Chondrocyte (in vitro differentiated cells): ENCODE measurements around the gene DMBT1. TPM values are rescaled to one million over a fixed set of nuclear protein-coding genes. Genes with fewer than 3 reads are reported as not detected.

Source experiments
- DNase-seq: peaks from one replicate; pipeline ENCODE4 v3.0.0; 2021; ENCODE audit warnings: mixed read lengths, low spot score
- H3K27ac Mint-ChIP-seq: one replicate; pipeline ENCODE4 v1.8.0; 2021; ENCODE audit warnings: mild to moderate bottlenecking, moderate library complexity, mixed read lengths; ENCODE audit not compliant: unreplicated experiment
- H3K27me3 Mint-ChIP-seq: 2 replicates; pipeline ENCODE4 v1.8.0; 2021; ENCODE audit warnings: low read depth, mixed read lengths
- H3K36me3 Mint-ChIP-seq: 2 replicates; pipeline ENCODE4 v1.8.0; 2021; ENCODE audit warnings: low read depth, mixed read lengths
- H3K4me1 Mint-ChIP-seq: 2 replicates; pipeline ENCODE4 v1.8.0; 2021; ENCODE audit warnings: low read depth, mild to moderate bottlenecking, mixed read lengths
- H3K4me3 Mint-ChIP-seq: one replicate; pipeline ENCODE4 v1.8.0; 2021; ENCODE audit warnings: mild to moderate bottlenecking, moderate library complexity, mixed read lengths; ENCODE audit not compliant: unreplicated experiment
- H3K9me3 Mint-ChIP-seq: 2 replicates; pipeline ENCODE4 v1.8.0; 2021; ENCODE audit warnings: low read depth, mixed read lengths
- CTCF ChIP-seq: fragments of 200-600 bp; sonication (generic); IDR thresholded peaks from 2 replicates; pipeline ENCODE4 v1.5.0; 2021; ENCODE audit warnings: antibody characterized with exemption, mild to moderate bottlenecking, moderate library complexity
- total RNA-seq: library from RNA; stranded (reverse); gene quantifications from 3 replicates; pipeline ENCODE4 v1.2.1, GENCODE V29; 2021

DMBT1 gene
- total RNA-seq, 1 donor from 2014 or later, result 0.17 TPM

GRCh38 chr10:122565766-122566206 is 5.2 kb downstream of the DMBT1 start:
- Mint-ChIP-seq H3K27me3 (peaks cover 15% of the 10 kb centered on the region), H3K9me3 (no peaks in the 10 kb centered on the region), H3K27ac (peak overlapping the region; percentile 49), H3K36me3 (no peaks in the 10 kb centered on the region), H3K4me1 (peaks cover 27% of the 10 kb centered on the region), H3K4me3 (no peak overlapping the region)
- DNase-seq, result no peak
- TF ChIP-seq CTCF, result peak; percentile 94

GRCh38 chr10:122566632-122567031 is 6.1 kb downstream of the DMBT1 start:
- Mint-ChIP-seq H3K36me3 (no peaks in the 10 kb centered on the region), H3K27ac (no peak overlapping the region), H3K4me3 (no peak overlapping the region), H3K27me3 (peaks cover 15% of the 10 kb centered on the region), H3K4me1 (peaks cover 19% of the 10 kb centered on the region), H3K9me3 (no peaks in the 10 kb centered on the region)
- no peak for DNase-seq
- no peak for TF ChIP-seq CTCF

GRCh38 chr10:122567056-122567660 is 6.6 kb downstream of the DMBT1 start:
- no peak for DNase-seq
- Mint-ChIP-seq H3K36me3 (no peaks in the 10 kb centered on the region), H3K4me1 (peaks cover 15% of the 10 kb centered on the region), H3K9me3 (no peaks in the 10 kb centered on the region), H3K27ac (no peak overlapping the region), H3K27me3 (peaks cover 17% of the 10 kb centered on the region), H3K4me3 (no peak overlapping the region)
- peak; percentile 75 for TF ChIP-seq CTCF

- Mint-ChIP-seq H3K4me3 (no peak overlapping the region), H3K4me1 (peaks cover 15% of the 10 kb centered on the region), H3K9me3 (no peaks in the 10 kb centered on the region), H3K27me3 (peaks cover 21% of the 10 kb centered on the region), H3K36me3 (no peaks in the 10 kb centered on the region), H3K27ac (no peak overlapping the region)
- DNase-seq, result no peak
- no peak for TF ChIP-seq CTCF
These were observed 8.0 kb downstream of the DMBT1 start for GRCh38 chr10:122568551-122568950.

GRCh38 chr10:122570920-122571319 is 10.4 kb downstream of the DMBT1 start:
- peaks cover 7% of the 10 kb centered on the region for H3K36me3 Mint-ChIP-seq
- peaks cover 28% of the 10 kb centered on the region for H3K27me3 Mint-ChIP-seq

More at GRCh38 chr10:122570920-122571319, 10.4 kb downstream of the DMBT1 start:
- Mint-ChIP-seq H3K4me1 (peaks cover 2% of the 10 kb centered on the region), H3K9me3 (peaks cover 7% of the 10 kb centered on the region), H3K4me3 (no peak overlapping the region), H3K27ac (no peak overlapping the region)
- no peak for DNase-seq
- TF ChIP-seq CTCF, result no peak
